ENCODE measurements around the gene AGMO.

- TF ChIP-seq CTCF (IDR thresholded peaks at IDR 0.05) (no peak), POLR2A (IDR thresholded peaks at IDR 0.05) (no peak)
Observed at GRCh38 chr7:15430191-15430590, 131.6 kb downstream of the AGMO start.
